ENCODE measurements around the gene RTP1.

DNA sequence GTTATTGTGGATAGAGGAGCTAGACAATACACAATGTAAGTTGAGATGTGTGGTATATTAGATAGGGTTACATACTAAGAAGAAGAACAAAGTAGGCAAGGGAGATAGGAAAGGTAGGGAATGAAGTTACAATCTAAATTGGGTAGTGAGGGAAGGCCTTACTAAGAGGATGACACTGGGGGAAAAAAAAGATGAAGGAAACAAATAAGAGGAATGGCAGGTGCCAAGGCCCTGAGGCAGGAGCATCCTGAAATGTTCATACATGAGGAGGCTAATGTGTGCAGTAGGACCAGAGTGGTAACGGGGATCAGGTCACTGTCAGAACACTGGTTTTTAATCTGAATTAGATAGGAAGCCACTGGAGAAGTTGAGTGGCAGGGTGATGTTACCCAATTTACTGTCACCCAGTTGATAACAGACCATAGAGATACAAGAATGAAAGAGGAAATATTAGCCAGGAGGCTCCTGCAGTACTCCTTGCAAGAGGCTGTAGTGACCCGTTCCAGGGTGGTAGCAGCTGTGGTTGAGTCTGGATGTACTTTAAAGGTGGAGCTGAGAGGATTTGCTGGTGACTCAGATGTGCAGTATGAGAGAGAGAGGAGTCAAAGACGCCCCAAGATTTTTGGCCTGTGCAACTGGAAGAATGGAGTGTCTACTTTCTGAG lies 14.4 kb downstream of the RTP1 start:
- TF ChIP-seq, protein P1, sequence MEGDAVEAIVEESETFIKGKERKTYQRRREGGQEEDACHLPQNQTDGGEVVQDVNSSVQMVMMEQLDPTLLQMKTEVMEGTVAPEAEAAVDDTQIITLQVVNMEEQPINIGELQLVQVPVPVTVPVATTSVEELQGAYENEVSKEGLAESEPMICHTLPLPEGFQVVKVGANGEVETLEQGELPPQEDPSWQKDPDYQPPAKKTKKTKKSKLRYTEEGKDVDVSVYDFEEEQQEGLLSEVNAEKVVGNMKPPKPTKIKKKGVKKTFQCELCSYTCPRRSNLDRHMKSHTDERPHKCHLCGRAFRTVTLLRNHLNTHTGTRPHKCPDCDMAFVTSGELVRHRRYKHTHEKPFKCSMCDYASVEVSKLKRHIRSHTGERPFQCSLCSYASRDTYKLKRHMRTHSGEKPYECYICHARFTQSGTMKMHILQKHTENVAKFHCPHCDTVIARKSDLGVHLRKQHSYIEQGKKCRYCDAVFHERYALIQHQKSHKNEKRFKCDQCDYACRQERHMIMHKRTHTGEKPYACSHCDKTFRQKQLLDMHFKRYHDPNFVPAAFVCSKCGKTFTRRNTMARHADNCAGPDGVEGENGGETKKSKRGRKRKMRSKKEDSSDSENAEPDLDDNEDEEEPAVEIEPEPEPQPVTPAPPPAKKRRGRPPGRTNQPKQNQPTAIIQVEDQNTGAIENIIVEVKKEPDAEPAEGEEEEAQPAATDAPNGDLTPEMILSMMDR (IDR thresholded peaks at IDR 0.05), result no peak
- no peak for TF ChIP-seq EP300 (IDR thresholded peaks at IDR 0.05)
- no peak for TF ChIP-seq POLR2A (IDR thresholded peaks at IDR 0.05)
- no peak for TF ChIP-seq POLR2AphosphoS5 (IDR thresholded peaks at IDR 0.05)

Measured in upper lobe of left lung (tissue), 4 donors.